ENCODE data around the gene MTUS2.

MTUS2 gene

GRCh38 chr13:29005763-29006120 is 185.6 kb downstream of the MTUS2 start:
- Histone ChIP-seq H3K27me3 (ENCODE audit: insufficient read depth, poor library complexity, severe bottlenecking) (peaks cover 7% of the 10 kb centered on the region), H3K4me3 (replicated peaks; ENCODE audit: insufficient read depth, low read length) (no peak overlapping the region), H3K27ac (replicated peaks) (no peak overlapping the region)
- TF ChIP-seq SPI1 (IDR thresholded peaks at IDR 0.05; ENCODE audit: borderline replicate concordance, low read depth) (no peak), POLR2AphosphoS5 (IDR thresholded peaks at IDR 0.05; ENCODE audit: low read depth) (no peak), GABPA (IDR thresholded peaks at IDR 0.05; ENCODE audit: low read depth) (no peak), CTCF (IDR thresholded peaks at IDR 0.05; ENCODE audit: insufficient read depth, low read length) (no peak), REST (IDR thresholded peaks at IDR 0.05; ENCODE audit: insufficient replicate concordance, low read depth) (no peak)
- no peak for DNase-seq (ENCODE audit: low read depth in 1 of 2, low spot score in 1 of 2)

- Histone ChIP-seq H3K27ac (replicated peaks) (no peak overlapping the region), H3K4me3 (replicated peaks; ENCODE audit: insufficient read depth, low read length) (no peak overlapping the region), H3K27me3 (ENCODE audit: insufficient read depth, poor library complexity, severe bottlenecking) (peaks cover 7% of the 10 kb centered on the region)
- DNase-seq (ENCODE audit: low read depth in 1 of 2, low spot score in 1 of 2) = no peak
- TF ChIP-seq SPI1 (IDR thresholded peaks at IDR 0.05; ENCODE audit: borderline replicate concordance, low read depth) (no peak), REST (IDR thresholded peaks at IDR 0.05; ENCODE audit: insufficient replicate concordance, low read depth) (no peak), GABPA (IDR thresholded peaks at IDR 0.05; ENCODE audit: low read depth) (no peak), POLR2AphosphoS5 (IDR thresholded peaks at IDR 0.05; ENCODE audit: low read depth) (no peak)
These were observed 186.3 kb downstream of the MTUS2 start for GRCh38 chr13:29006359-29006850.

GRCh38 chr13:29008296-29008695 is 188.2 kb downstream of the MTUS2 start:
- no peak for TF ChIP-seq POLR2AphosphoS5 (IDR thresholded peaks at IDR 0.05; ENCODE audit: low read depth)
- TF ChIP-seq REST (IDR thresholded peaks at IDR 0.05; ENCODE audit: insufficient replicate concordance, low read depth) = no peak
- no peak for TF ChIP-seq SPI1 (IDR thresholded peaks at IDR 0.05; ENCODE audit: borderline replicate concordance, low read depth)
- no peak for TF ChIP-seq GABPA (IDR thresholded peaks at IDR 0.05; ENCODE audit: low read depth)
- TF ChIP-seq CTCF (IDR thresholded peaks at IDR 0.05; ENCODE audit: insufficient read depth, low read length) = no peak
- DNase-seq (ENCODE audit: low read depth in 1 of 2, low spot score in 1 of 2) = no peak
- Histone ChIP-seq H3K27ac (replicated peaks) (no peak overlapping the region), H3K4me3 (replicated peaks; ENCODE audit: insufficient read depth, low read length) (no peak overlapping the region), H3K27me3 (ENCODE audit: insufficient read depth, poor library complexity, severe bottlenecking) (peaks cover 8% of the 10 kb centered on the region)

Measured in HL-60 (cell line).